NCI-H1694 treated with DMSO at 0.1 percent for 48 hours (cell line): ENCODE results near the gene KMT2C.

ENCODE experiments used
- DNase-seq: peaks from one replicate; lab custom pipeline; 2025; lab: John Stamatoyannopoulos, UW

Gene KMT2C

DNA sequence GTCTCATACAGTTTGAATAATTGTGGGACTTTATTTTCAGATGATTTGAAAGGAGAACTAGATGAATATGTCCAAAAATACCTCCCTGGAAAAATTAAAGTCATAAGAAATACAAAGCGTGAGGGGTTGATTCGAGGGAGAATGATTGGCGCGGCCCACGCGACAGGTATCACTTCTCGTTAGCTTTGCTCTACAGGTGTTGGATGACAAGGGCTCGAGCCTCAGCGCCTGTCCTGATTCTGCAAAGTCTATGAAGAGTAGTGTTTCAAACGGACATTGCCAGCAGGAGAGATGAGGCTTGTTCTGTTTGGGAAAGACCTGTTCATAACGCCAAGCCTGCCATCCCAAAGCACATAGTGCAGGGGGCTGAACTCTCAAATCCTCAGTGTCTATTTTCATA lies 330.6 kb downstream of the KMT2C start:
- DNase-seq: no peak

DNA sequence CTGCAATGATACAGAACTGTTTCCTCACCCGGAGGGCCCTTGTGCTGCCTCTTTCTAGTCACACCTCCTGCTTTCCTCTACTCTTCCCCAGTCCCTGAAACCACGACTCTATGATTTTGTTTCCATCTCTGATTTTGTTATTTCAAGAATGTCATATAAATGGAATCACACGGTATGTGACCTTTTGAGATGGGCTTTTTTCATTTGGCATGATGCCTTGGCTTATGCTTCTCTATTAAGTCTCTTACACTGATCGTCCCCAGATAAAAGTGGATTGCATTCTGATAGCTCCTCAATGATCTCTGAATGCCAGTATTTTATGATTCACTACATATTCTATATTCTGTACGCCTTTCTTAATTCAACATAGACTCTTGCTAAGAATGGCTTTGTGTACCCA lies 332.1 kb downstream of the KMT2C start:
- no peak for DNase-seq

DNA sequence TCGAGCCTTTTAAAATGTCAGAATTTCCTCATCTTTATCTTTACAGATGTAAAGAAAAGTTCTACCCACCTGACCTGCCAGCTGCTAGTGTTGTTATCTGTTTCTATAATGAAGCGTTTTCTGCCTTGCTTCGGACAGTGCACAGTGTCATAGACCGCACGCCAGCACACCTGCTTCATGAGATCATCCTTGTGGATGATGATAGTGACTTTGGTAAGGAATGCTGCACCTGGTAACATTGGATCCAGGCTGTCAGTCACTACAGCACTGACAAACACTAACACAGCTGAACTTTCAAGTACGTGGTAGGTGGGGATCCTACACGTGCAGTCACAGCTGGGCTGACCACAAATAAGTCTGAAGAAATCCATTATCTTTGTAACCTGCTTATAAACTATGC lies 332.7 kb downstream of the KMT2C start:
- no peak for DNase-seq

DNA sequence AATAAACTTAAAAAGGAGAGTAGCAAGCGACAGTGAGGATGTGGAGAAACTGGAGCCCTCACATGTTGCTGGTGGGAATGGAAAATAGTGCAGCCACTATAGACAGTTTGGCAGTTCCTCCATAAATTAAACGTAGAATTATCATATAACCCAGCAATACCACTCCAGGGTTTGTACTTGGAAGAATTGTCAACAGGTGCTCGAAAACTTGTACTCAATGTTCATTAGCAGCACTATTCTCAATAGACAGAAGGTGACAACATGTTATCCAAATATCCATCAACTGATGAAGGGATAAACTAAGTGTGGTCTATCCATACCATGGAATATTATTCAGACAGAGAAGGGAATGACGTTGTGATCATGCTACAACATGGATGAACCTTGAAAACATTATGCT lies 338.5 kb downstream of the KMT2C start:
- no peak for DNase-seq

DNA sequence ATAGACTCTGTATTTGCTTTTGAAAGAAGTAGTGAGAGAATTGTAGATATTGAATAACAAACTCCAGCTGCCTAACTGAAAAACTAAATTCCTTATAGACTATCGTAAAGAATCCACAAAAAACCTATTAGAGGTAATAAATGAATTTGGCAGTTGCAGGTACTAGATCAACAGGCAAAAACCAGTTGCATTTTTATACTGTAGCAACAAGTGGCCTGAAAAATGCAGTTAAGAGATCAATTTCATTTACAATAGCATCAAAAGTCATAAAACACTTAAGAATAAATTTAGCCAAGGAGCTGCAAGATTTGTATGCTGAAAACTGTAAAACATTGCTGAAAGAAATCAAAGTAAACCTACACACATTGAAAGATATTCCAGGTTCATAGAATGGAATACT lies 340.0 kb downstream of the KMT2C start:
- no peak for DNase-seq

DNA sequence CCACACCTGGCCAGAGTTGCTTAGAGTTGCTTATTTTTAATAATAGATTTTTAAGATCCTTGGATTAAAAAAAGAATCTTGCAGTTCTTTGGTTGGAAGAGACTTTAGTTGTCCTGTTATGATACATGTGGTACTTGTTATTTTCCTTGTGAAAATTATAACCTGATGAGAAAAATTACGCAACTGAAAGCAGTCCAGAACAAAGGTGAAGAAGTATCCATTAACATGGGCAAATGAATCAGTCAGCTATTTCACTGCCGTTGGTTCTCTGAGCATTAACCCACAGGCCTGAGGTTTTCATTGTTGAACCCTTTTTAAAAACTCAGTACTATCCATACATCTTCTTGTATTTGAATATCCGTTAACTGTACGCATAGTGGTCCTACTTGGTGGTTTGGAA lies 342.1 kb downstream of the KMT2C start:
- no peak for DNase-seq

DNA sequence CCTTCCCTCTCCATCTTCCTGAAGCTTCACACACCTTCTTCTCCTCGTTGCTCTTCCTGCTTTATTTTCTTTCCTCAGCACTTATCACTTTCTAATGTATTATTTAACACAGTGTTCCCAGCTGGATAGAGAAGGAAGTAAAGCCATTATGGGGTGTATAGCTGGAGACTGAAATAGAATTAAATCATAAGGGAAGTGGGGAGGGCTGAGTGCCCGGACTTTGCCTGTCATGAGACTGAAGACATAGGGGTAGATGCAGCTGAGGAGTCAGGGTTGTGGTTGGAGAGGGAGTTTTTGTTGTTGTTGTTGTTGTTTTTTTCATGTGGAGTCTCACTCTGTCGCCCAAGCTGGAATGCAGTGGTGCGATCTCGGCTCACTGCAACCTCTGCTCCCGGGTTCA lies 345.1 kb downstream of the KMT2C start:
- no peak for DNase-seq

DNA sequence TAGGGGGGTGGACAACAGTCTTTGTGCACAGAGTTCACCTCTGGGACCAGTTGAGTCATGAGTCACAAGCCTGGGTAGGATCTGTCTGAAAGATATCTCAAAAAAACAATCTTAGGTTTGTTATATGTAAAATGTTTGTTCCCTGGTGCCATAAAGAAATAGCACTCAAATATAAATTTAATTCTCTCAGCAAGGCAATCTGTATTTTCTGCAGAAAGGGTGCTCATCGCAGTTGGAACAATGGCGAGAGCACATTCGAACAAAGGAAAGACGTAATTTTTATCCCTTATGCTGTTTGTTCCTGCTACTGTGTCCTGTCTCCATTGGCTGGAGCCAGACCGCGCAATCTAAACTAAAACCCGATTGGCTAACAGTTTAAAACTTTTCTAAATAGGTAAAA lies 346.6 kb downstream of the KMT2C start:
- DNase-seq: no peak

DNA sequence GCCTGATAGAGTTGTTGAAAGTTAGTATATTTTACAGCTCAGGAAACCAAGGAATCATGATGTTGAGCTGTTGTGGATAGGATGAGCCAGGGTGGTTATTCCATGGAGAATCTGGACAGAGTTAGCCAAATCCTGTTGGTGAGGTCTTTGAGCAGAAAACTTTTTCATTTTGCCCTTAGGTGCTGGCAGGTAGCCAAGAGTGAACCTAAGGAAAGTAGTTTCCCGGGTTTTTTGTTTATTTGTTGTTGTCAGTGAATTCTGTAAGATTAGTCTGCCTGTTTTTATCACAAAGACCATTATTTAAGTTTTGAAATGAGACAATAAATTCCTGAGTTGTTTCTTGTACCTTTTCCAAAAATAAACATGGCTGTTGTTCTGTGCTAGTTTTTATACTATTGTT lies 349.3 kb downstream of the KMT2C start:
- DNase-seq: no peak

DNA sequence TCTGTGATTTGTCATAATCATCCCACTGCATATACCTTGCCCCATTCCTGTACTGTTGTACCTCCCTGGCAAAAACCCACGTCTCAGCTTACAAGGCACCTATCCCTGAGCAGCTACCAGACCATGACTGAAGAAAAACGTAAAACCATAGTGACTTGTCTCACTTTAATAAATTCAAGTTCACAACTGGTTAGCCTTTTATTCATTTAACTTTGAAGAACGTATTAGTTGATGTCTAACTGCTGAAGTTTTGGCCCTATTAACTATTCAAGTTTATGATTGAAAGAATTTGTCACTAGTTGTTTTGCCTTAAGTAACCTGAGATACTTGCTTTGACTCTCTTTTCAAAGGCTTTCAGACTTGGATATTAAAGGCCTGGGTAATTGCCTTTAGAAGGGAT lies 350.7 kb downstream of the KMT2C start:
- DNase-seq: no peak
